Activated CD8-positive, alpha-beta memory T cell treated with anti-CD3 and anti-CD28 coated beads for 36 hours (primary cell): ENCODE measurements around the gene SLC1A1. TPM values are rescaled to one million over a fixed set of nuclear protein-coding genes. Genes with fewer than 3 reads are reported as not detected.
"Not testable (repeated sequence)": the region's sequence is repeated elsewhere in the genome, so short reads cannot be mapped to it uniquely, and the experiment has no call there.

ENCODE experiments used
- CTCF ChIA-PET: fragments of 350-600 bp; sonication (Branson Sonifier 250); formaldehyde crosslinking; loops from one replicate; lab custom pipeline; 2021; ENCODE audit warnings: antibody characterized with exemption; lab: Charles Lee
- POLR2A ChIA-PET: fragments of 350-600 bp; sonication (Branson Sonifier 250); formaldehyde crosslinking; loops from one replicate; lab custom pipeline; 2021; ENCODE audit warnings: antibody characterized with exemption; lab: Charles Lee
- total RNA-seq, 2 experiments: library from RNA; stranded (reverse); gene quantifications; one replicate each; pipeline ENCODE4 v1.2.3, GENCODE V29; 2021

Gene SLC1A1
- total RNA-seq, 2 experiments from 2014 or later = 0.13 to 0.17 TPM

DNA sequence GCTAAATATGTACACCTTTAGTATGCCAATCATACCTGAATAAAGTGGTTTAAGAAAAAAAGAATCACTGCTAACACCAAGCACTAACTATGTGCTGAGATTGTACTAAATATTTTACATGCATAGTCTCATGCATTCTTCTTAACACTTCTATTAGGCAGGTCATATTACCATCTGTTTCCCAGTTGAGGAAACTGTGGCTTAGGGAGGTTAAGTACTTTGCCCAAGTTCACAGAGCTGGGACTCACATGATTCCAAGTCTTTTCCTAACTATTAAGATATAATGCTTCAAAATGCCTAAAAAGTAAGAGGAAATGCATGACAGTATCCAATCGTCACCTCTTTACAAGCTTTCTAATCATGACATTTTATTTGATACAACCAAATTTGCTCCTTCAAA lies 102.6 kb downstream of the SLC1A1 start:
- CTCF ChIA-PET = no interaction called here
- POLR2A ChIA-PET = no interaction called here

DNA sequence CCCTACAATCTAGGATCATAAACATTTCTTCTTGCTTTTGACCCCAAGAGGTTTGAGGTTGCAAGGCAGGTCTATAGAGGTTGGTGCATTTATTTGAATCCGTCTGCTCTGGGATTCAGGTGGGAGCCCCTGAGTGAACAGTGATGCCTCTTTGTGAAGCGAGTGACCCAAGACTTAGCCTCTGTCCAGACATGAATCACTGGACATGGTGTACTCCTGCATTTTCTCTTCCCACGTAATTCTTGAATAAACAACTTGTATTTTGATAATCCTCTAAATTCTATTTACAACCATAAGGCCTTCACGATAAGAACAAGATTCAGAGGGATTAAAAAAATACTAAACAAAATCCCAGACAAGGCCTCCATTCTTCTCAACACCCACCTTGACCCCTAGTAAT lies 104.3 kb downstream of the SLC1A1 start:
- CTCF ChIA-PET = no interaction called here
- POLR2A ChIA-PET = no interaction called here

DNA sequence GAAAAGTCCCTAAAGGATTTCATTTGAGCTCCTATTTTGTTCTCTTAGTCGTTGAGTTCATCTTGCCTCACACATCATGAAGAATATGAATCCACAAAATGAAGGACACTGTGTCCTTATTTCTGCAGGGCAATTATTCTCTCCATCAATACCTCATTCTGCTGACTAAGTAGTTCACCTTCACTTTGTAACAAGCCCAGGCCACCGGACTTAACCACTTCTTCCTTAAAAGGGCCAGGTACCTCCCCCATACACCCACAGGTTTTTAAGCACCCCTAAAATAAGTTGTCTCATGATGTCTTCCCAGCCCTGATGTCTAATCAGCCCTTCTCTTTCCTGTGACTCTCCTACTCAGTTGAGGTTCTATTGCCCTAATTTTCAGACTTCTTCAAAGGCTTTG lies 104.7 kb downstream of the SLC1A1 start:
- ChIA-PET CTCF (no interaction called here), POLR2A (no interaction called here)

DNA sequence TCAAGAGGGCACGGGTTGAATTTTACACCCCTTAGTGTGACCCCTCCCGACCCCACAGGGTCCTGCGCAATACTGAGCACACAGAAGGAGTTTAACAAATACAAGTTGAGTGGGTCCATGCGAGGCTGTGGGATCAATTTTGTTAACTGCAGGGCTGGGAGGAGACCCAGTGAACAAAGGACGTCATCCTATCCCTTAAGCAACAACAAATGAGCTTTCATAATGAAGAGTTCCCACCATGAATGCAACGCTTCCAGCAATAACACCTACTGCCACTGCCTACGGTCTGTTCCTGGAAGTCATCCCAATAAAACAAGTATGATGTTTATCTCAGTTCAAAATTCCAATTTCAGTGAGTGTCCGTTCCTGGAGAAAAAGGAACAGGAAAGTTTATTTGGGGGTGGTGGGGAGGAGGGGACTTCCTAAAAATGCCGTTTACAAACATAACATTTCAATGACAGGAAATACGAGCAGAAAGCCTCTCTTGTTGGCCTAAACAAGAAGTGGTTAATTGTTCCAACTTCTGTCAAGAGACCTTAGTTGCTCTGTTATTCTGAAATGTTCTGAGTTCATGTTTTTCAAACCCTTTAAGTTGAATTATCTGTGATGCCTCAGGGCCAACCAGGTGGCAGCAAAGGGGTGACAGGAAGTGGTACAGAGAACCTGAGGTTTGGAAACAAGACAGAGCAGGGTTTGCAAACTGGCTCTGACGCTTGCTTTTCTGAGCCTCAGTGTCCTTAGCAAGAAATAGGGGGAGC lies 106.1 kb downstream of the SLC1A1 start:
- CTCF ChIA-PET = no interaction called here

DNA sequence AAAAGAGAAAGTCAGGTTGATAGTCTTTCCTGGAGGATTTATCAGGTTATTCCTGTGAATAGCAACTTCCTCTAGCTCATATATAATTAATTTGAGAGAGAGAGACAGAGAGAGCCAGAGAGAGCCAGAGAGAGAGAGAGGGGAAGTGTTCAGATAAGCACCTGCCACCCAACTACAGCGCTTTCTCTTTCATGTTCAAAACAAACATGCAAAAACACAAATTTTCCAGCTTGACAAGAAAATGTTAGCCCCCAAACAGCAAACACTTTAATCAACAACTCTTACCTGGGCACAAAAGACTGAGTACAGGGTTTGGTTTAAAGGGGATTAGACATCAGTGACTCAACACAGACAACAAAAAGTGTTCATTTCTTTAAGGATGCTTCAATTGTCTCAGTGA lies 110.1 kb downstream of the SLC1A1 start:
- ChIA-PET POLR2A (no interaction called here), CTCF (interaction anchor here (0.7 kb wide), 1 partner anchor 159 kb away, joined by 3 read pairs; no protein-coding TSS in a partner anchor)

More for the DNA sequence above, 106.1 kb downstream of the SLC1A1 start:
- POLR2A ChIA-PET = no interaction called here

DNA sequence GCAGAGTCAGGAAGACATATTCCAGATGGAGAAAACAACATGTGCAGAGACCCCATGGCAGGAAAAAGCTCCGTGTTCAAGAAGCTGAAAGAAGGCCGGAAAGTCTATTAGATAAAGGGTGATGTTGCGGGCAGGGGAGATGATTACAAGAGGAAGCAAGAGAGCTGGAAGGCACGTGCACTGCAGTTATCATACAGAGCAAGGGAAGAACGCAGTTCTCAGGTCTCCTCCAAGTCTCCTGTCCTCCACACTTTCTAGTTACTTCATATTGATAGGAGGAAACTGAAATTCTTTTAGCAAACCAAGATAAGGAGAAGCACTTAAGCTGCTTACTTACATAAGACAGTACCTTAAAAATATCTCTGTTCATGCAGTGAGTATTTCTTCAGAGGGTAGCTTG lies 113.6 kb downstream of the SLC1A1 start:
- CTCF ChIA-PET = interaction anchor here (1.7 kb wide), 1 partner anchor 151 kb away, joined by 4 read pairs; no protein-coding TSS in a partner anchor

DNA sequence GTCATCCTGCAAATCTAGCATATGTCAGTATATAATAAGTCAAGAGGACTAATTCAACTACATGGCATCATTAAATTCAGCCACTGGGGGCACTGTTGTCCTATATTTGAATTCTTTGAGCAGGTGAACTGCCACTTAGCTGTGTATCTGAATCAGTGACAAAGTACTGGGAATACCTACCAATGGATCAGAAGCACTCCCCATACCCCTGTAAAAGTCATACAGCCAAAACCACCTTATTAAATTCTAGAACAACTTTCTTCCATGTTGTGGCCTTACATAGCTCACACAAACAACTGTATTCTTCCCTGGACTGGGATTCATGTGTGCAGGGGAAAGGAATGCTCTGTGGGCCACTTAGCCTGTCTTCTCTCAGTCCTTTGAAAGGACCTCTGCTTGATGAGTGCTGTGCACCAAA lies 114.4 kb downstream of the SLC1A1 start:
- POLR2A ChIA-PET = no interaction called here
- CTCF ChIA-PET = interaction anchor here (1.0 to 1.7 kb wide), 2 partner anchors 17 to 150 kb away, joined by 3 to 4 read pairs; no protein-coding TSS in a partner anchor

More for the DNA sequence above, 113.6 kb downstream of the SLC1A1 start:
- POLR2A ChIA-PET = no interaction called here

DNA sequence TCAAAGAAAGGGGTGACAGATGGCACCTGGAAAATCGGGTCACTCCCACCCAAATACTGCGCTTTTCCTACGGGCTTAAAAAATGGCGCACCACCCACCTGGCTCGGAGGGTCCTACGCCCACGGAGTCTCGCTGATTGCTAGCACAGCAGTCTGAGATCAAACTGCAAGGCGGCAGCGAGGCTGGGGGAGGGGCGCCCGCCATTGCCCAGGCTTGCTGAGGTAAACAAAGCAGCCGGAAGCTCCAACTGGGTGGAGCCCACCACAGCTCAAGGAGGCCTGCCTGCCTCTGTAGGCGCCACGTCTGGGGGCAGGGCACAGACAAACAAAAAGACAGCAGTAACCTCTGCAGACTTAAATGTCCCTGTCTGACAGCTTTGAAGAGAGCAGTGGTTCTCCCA lies 115.8 kb downstream of the SLC1A1 start:
- POLR2A ChIA-PET, CTCF ChIA-PET: not testable (repeated sequence)

DNA sequence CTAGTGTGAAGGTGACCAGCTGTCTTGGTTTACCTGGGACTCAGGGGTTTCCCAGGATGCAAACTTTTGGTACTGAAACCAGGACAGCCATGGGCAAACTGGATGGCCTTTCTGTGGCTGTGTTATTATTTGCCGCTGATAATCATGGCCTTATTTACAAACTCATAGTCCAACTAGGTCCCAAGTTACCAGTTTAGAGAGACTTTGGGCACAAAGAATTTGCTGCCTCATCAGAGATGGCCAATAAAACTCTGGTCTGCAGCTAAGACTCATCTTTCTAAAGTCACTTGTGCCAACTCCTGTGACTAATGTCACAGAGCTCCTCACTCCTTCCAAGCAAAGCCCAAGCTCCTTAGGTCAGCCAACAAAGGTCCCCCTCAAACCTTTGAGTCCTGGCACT lies 124.4 kb downstream of the SLC1A1 start:
- ChIA-PET CTCF (no interaction called here), POLR2A (no interaction called here)

DNA sequence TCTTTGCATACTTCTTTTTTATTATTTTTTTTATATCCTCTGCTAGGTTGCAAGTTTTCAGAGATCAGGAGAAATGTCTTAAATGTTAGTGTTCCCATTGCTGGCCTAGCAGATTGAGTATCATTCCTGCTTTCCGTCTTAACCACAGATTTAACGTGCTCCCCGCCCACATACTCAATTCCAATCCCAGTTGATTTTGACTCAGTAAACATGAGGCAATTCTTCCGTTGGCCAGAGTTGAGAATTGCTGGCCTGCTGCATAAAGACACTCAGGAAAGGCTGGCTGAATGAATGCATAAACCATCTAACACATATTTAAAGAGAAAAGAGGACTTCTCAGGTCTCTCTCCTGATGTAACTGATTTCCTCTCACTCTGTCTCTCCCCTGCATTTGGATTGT lies 125.0 kb downstream of the SLC1A1 start:
- ChIA-PET POLR2A (no interaction called here), CTCF (no interaction called here)

DNA sequence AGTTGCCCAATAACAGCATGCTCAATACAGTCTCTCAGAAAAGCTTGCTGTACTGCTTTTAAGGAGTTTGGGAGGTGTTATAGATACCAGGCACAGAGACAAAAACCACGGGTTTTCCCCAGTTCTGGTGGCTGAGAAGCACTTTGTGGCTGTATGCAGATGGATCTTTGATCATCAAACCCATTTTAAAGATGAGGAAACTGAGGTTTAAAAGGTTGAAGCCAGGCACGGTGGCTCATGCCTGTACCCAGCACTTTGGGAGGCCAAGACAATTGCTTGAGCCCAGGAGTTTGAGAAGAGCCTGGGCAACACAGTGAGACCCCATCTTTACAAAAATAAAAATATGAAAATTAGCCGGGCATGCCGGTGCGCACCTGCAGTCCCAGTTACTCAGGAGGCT lies 125.5 kb downstream of the SLC1A1 start:
- ChIA-PET CTCF (no interaction called here), POLR2A (no interaction called here)

DNA sequence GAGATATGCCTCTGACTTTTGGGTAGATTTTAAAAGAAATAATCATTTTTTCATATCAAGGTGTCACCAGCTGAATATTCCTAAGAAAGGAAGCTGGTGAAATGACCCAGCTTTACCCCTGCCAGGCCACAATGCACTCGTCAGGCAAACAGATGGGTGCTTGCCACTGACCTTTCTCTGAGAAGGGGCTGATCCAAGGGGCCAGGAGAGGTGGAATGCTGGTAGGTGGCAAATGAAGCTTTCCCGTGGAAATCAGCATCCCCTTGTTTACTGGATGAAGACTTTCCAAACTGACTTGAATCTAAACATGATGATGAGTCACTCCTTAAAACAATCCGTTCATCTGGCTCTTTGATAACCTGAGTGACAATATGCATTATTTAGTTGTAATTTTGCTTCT lies 127.5 kb downstream of the SLC1A1 start:
- CTCF ChIA-PET = no interaction called here
- POLR2A ChIA-PET = no interaction called here

DNA sequence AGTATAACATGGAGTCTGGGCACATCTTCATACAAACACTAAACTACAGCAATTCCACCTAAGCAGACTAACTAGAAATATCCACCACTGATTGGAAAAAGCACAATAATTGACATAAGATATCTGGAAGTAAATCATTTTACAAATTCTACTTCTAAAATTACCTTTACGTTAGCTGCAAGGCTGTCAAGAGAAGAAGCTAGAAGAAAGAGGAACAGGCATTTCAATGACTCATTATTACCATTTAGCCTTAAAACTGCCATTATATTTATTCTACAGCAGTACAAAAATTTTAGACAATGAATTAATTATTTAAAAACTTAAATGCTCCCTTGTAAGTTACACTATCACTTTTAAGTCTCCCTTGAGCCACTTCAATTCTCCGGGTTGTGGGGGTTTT lies 128.4 kb downstream of the SLC1A1 start:
- POLR2A ChIA-PET = no interaction called here
- CTCF ChIA-PET = no interaction called here

DNA sequence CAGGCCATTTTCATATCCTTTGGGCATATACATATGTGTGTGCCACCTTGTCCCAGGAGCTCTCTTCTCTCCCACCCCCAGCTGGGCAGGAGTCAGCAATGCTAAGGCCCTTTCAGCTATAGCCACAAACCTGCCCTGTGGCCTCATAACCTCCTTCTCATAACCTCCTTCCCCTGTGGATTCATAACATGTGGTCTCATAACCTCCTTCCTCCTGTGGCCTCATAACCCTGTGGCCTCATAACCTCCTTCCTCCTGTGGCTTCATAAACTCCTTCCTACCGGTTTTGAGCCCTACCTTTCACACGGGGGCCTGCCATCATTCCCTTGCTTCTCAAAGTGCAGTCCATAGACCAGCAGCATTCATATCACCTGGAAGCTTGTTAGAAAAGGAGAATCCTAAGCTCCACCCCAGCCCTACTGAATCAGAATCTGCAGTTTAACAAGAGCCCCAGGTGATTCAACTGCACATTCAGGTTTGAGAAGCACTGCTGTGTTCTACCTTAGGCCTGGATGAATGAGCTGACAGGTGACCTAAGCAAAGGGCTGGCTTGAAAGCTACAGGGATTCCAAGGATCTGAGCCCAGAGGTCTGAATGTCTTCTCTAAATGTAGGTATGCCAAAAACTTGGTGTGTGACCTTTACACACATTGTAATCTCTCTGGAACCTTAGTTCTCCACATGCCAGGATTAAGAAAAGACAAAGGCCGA lies 129.9 kb downstream of the SLC1A1 start:
- POLR2A ChIA-PET = interaction anchor here (0.7 kb wide), 1 partner anchor 127 kb away, joined by 3 read pairs; no protein-coding TSS in a partner anchor
- CTCF ChIA-PET = no interaction called here

DNA sequence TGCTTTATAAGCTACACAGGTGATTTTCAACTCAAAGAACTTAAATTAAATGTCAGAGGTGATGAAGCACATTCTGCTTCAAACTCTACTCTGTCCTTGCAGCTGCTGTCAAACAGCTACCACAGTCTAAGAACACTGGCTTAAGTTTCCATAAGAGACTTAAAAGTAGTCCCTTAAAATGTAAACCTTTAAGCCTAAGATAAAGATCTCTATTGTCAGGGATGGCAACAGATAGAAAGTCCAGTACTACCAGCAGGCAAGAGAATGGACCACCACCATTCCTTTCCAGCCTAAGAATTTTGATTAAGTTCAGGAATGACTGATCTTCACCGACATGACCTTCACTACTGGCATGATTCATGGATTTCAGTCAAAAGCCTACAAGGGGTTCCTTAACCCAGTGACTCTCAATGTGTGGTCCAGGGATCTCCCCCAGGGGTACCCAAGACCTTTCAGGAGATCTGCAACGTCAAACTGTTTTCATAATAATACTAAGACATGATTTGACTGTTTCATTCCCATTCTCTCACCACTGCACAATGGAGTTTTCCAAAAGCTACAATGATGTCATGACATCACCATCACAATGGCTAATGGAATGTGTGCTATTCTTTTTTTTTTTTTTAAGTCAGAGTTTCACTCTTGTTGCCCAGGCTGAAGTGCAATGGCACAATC lies 130.8 kb downstream of the SLC1A1 start:
- ChIA-PET CTCF (interaction anchor here (1.0 kb wide), 1 partner anchor 16 kb away, joined by 3 read pairs; no protein-coding TSS in a partner anchor), POLR2A (no interaction called here)

DNA sequence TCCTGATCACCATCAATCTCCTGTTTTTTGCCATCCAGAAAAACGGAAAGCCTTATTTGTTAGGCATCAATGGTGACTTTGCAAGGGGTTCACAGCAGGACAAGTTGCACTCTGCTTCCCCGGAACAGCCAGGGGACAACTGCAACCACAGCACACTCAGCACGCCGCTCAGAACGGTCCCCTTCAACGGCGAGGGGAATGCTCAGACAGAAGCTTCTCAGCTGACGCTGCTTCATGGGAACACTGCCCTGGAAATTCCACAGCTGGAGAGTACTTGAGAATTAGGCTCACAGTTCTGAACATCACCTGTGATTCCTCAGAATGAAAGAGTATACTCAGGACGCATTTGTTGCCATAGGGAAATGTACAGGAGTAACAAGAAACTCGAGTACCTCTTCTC lies 131.7 kb downstream of the SLC1A1 start:
- POLR2A ChIA-PET = no interaction called here
- CTCF ChIA-PET = no interaction called here

DNA sequence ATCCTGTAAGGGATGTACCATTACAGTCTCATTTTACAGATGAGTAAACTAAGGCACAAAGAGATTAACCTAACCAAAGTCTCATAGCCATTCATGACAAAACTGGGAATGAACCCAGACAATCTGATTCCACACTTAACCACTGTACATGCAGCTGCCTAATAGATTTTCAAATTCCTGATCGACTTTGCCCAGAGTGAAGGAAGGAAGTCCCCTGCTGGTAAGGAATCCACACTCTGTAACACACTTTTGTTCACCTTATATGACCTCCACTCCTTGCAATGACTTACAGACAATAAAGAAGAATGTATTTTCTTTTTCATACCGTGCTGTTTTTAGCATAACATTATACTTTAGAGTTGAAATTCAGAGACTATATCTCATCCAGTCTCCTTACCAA lies 140.6 kb downstream of the SLC1A1 start:
- ChIA-PET CTCF (no interaction called here), POLR2A (no interaction called here)
